Colonic mucosa (tissue), 4 donors: Measurements from ENCODE around the gene HAVCR1. TPM values are rescaled to one million over a fixed set of nuclear protein-coding genes. Genes with fewer than 3 reads are reported as not detected.
"Not testable (repeated sequence)": the region's sequence is repeated elsewhere in the genome, so short reads cannot be mapped to it uniquely, and the experiment has no call there.

Experiments used
- DNase-seq: peaks from one replicate; pipeline ENCODE4 v3.0.0-alpha.2; 2020
- H3K27ac ChIP-seq: fragments of 200-600 bp; one replicate; pipeline ENCODE4 v1.8.0; 2021
- H3K27me3 ChIP-seq: fragments of 200-600 bp; one replicate; pipeline ENCODE4 v1.8.0; 2021
- H3K36me3 ChIP-seq: fragments of 200-600 bp; one replicate; pipeline ENCODE4 v1.8.0; 2021
- H3K4me1 ChIP-seq: fragments of 200-600 bp; one replicate; pipeline ENCODE4 v1.8.0; 2021; ENCODE audit warnings: mild to moderate bottlenecking
- H3K4me3 ChIP-seq: fragments of 200-600 bp; one replicate; pipeline ENCODE4 v1.8.0; 2021
- H3K9ac ChIP-seq, 2 donors: one replicate each; pipeline ENCODE4 v1.7.0; 2013; ENCODE audit warnings: control low read depth in 2 of 2, low read depth in 2 of 2, low read length in 2 of 2
- H3K9me3 ChIP-seq: fragments of 200-600 bp; one replicate; pipeline ENCODE4 v1.8.0; 2021
- intact Hi-C: fragments of 100-400 bp; cut with DNase I; formaldehyde crosslinking; loops from one replicate; pipeline ENCODE4 v1.14.1; 2022
- total RNA-seq, 2 donors: library from RNA; stranded (reverse); fragmentation: NEBNext Ultra II Directional in 1 of 2; extraction: Animal tissue kit (Norgen Biotek cat#: 25700) in 1 of 2; gene quantifications; one replicate each; pipeline ENCODE4 v1.2.1, GENCODE V29; 2021
- TF ChIP-seq, protein P1 (sequence below): fragments of 200-600 bp; IDR thresholded peaks from one replicate; pipeline ENCODE4 v1.8.0; 2022; ENCODE audit warnings: antibody characterized with exemption, mild to moderate bottlenecking
- donor health status: healthy.
- donor health status: DM: no; HTN: no; CAD: no.
- donor health status: DM: no; HTN: no; CAD: no.

The HAVCR1 gene
- total RNA-seq, 2 donors from 2014 or later, result 7.1 to 27.7 TPM

DNA sequence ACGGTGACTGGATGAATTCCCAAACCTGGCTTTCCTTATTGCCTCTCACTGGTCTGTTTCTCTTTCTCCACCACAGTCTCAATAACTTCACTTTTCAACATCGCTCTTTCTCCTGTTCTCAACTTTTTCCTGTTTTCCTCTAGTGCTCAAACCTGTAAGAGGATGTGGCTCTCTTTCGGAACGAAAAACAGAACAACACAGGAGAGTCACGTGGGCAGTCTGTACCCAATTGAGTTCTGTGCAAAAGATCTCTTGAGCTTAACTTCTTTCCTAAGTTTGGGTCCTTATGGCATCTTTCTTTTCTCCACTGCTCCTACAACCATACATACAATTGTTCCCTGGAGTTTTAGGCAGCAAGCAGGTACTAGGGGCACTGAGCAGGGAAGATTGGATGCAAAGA lies 8.9 kb downstream of the HAVCR1 start:
- Histone ChIP-seq H3K9me3 (no peaks in the 10 kb centered on the region), H3K9ac (no peak overlapping the region), H3K4me3 (no peak overlapping the region), H3K27me3 (no peaks in the 10 kb centered on the region), H3K4me1 (no peaks in the 10 kb centered on the region), H3K36me3 (no peaks in the 10 kb centered on the region), H3K27ac (peak overlapping the region; percentile 70)
- TF ChIP-seq, protein P1, sequence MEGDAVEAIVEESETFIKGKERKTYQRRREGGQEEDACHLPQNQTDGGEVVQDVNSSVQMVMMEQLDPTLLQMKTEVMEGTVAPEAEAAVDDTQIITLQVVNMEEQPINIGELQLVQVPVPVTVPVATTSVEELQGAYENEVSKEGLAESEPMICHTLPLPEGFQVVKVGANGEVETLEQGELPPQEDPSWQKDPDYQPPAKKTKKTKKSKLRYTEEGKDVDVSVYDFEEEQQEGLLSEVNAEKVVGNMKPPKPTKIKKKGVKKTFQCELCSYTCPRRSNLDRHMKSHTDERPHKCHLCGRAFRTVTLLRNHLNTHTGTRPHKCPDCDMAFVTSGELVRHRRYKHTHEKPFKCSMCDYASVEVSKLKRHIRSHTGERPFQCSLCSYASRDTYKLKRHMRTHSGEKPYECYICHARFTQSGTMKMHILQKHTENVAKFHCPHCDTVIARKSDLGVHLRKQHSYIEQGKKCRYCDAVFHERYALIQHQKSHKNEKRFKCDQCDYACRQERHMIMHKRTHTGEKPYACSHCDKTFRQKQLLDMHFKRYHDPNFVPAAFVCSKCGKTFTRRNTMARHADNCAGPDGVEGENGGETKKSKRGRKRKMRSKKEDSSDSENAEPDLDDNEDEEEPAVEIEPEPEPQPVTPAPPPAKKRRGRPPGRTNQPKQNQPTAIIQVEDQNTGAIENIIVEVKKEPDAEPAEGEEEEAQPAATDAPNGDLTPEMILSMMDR, result no peak
- intact Hi-C loops, result no loop called here
- no peak for DNase-seq

GRCh38 chr5:157049605-157050004 lies 9.3 kb downstream of the HAVCR1 start:
- Histone ChIP-seq H3K36me3 (no peaks in the 10 kb centered on the region), H3K9me3 (no peaks in the 10 kb centered on the region), H3K9ac (no peak overlapping the region), H3K4me3 (no peak overlapping the region), H3K27me3 (no peaks in the 10 kb centered on the region), H3K27ac (peak overlapping the region; percentile 70), H3K4me1 (no peaks in the 10 kb centered on the region)
- DNase-seq, result no peak
- TF ChIP-seq, protein P1, result no peak
- intact Hi-C loops, result no loop called here

DNA sequence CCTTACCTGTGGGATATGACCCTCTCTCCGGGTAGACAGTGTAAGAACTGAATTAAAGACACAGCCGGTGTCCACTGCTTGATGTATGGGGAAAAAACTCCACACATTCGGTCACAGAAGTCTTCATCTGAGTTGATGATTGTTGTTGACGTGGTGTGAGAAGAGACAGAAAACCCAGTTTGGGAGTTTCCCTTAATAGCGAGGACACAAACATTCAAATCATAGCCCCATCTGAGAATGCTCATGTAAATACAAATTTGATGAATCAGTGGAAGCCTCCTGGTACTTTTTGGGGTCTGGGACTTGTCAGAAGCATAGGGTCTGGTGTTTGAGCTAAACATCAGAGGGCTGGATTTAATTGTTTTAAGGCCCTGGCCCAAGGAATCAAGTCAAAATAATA lies 11.0 kb downstream of the HAVCR1 start:
- no peak overlapping the region for H3K4me3 ChIP-seq
- no peak overlapping the region for H3K9ac ChIP-seq
- no peak overlapping the region for H3K27ac ChIP-seq
- no peaks in the 10 kb centered on the region for H3K27me3 ChIP-seq
- TF ChIP-seq, protein P1, result no peak
- H3K9me3 ChIP-seq, result no peaks in the 10 kb centered on the region
- H3K4me1 ChIP-seq, result no peaks in the 10 kb centered on the region
- no peaks in the 10 kb centered on the region for H3K36me3 ChIP-seq
- intact Hi-C loops, result no loop called here
- DNase-seq, result no peak

DNA sequence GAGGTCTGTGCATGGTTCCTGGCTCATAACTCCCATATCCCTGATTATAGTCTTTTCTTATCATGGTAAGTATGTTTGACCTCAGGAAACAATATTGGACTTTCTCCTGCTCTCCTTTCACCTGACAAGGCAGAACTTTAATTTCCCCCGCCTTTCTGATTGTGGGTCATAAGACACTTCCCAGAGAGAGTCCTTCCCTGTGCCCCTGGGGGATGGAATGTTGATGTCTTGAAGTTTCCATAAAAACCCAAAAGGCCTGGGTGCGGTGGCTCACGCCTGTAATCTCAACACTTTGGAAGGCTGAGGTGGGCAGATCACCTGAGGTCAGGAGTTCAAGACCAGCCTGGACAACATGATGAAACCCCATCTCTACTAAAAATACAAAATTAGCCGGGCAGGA lies 11.9 kb downstream of the HAVCR1 start:
- H3K9me3 ChIP-seq, H3K27me3 ChIP-seq, intact Hi-C loops, H3K9ac ChIP-seq, H3K4me1 ChIP-seq, H3K4me3 ChIP-seq, H3K36me3 ChIP-seq, H3K27ac ChIP-seq, DNase-seq: not testable (repeated sequence)

- intact Hi-C loops, result no loop called here
- H3K9me3 ChIP-seq, result no peaks in the 10 kb centered on the region
- H3K4me3 ChIP-seq, result no peak overlapping the region
- no peak overlapping the region for H3K27ac ChIP-seq
- H3K27me3 ChIP-seq, result no peaks in the 10 kb centered on the region
- H3K36me3 ChIP-seq, result no peaks in the 10 kb centered on the region
- DNase-seq, result peak; percentile 51
- H3K4me1 ChIP-seq, result no peaks in the 10 kb centered on the region
- H3K9ac ChIP-seq, result no peak overlapping the region
- TF ChIP-seq, protein P1, result no peak
Observed at GRCh38 chr5:157046041-157046440, 12.9 kb downstream of the HAVCR1 start.

DNA sequence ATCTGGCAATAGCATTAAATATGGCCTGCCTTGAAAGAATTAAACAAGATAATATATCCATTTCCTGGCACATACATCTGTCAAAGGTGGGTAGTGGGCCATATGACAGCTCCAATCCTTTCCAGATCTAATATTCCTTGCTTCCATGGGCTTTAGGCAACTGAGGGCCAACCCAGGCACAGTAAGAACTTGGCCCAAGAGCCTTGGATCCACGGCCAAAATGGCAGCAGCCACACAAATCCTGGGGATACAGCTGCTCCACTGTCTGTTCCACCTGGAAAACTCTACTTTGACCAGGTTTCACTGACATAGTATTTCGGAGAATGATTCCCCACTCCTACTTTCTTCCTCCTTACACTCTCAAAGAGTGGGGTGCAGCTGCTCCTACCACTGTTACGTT lies 13.3 kb downstream of the HAVCR1 start:
- intact Hi-C loops, result no loop called here
- no peaks in the 10 kb centered on the region for H3K4me1 ChIP-seq
- TF ChIP-seq, protein P1, result no peak
- no peaks in the 10 kb centered on the region for H3K9me3 ChIP-seq
- no peak overlapping the region for H3K27ac ChIP-seq
- no peak overlapping the region for H3K4me3 ChIP-seq
- no peaks in the 10 kb centered on the region for H3K27me3 ChIP-seq
- H3K9ac ChIP-seq, result no peak overlapping the region
- H3K36me3 ChIP-seq, result no peaks in the 10 kb centered on the region
- DNase-seq, result no peak
